CD4-positive, alpha-beta T cell (primary cell): ENCODE data around the gene ERCC6. TPM values are rescaled to one million over a fixed set of nuclear protein-coding genes. Genes with fewer than 3 reads are reported as not detected.

Source experiments
- ATAC-seq: fragments of 200-7000 bp; cut with Tn5 transposase; one replicate; pipeline ENCODE4 v1.10.0; 2022; ENCODE audit warnings: mild to moderate bottlenecking; ENCODE audit not compliant: poor library complexity
- CTCF ChIA-PET: fragments of 350-600 bp; sonication (Branson Sonifier 250); formaldehyde crosslinking; loops from one replicate; lab custom pipeline; 2021; ENCODE audit warnings: antibody characterized with exemption, inconsistent platforms; lab: Charles Lee
- POLR2A ChIA-PET: fragments of 350-600 bp; sonication (Branson Sonifier 250); formaldehyde crosslinking; loops from one replicate; lab custom pipeline; 2021; ENCODE audit warnings: antibody characterized with exemption, inconsistent platforms; lab: Charles Lee
- DNase-seq, 14 experiments: peaks; one replicate each; pipeline ENCODE4 v3.0.0-alpha.2; 2013 to 2020; ENCODE audit warnings: mixed read lengths in 2 of 14
- H3K27ac ChIP-seq, 2 donors: one replicate each; pipeline versions ENCODE4 v1.5.1 to v1.7.0; 2013; ENCODE audit warnings: low read length in 2 of 2, low read depth in 1 of 2, mild to moderate bottlenecking in 1 of 2
- H3K27me3 ChIP-seq, 2 experiments: 1 replicate in 1 of 2; 2 replicates in 1 of 2; pipeline versions ENCODE4 v1.6.1 to v1.7.0; 2013; ENCODE audit warnings: low read length in 2 of 2, control low read depth in 1 of 2, mild to moderate bottlenecking in 1 of 2, moderate library complexity in 1 of 2; ENCODE audit not compliant: insufficient read depth in 2 of 2, control insufficient read depth in 1 of 2
- H3K36me3 ChIP-seq: one replicate; pipeline ENCODE4 v1.6.1; 2013; ENCODE audit warnings: low read length, control low read depth; ENCODE audit not compliant: insufficient read depth
- H3K4me1 ChIP-seq: one replicate; pipeline ENCODE4 v1.6.1; 2013; ENCODE audit warnings: low read length, control low read depth; ENCODE audit not compliant: insufficient read depth
- H3K4me3 ChIP-seq: one replicate; pipeline ENCODE4 v1.5.1; 2013; ENCODE audit warnings: mild to moderate bottlenecking, low read length, moderate library complexity
- H3K9me3 ChIP-seq, 2 experiments: 1 replicate in 1 of 2; 2 replicates in 1 of 2; pipeline versions ENCODE4 v1.6.1 to v1.7.0; 2013; ENCODE audit warnings: low read length in 2 of 2, mild to moderate bottlenecking in 2 of 2, control low read depth in 1 of 2, moderate library complexity in 1 of 2; ENCODE audit not compliant: control insufficient read depth in 1 of 2, insufficient read depth in 1 of 2
- H3K27ac Mint-ChIP-seq: one replicate; pipeline ENCODE4 v1.8.0; 2020; ENCODE audit warnings: mixed read lengths
- H3K27me3 Mint-ChIP-seq: one replicate; pipeline ENCODE4 v1.8.0; 2021; ENCODE audit warnings: mixed read lengths
- H3K36me3 Mint-ChIP-seq: one replicate; pipeline ENCODE4 v1.8.0; 2021; ENCODE audit warnings: low read depth, mixed read lengths
- H3K4me1 Mint-ChIP-seq: one replicate; pipeline ENCODE4 v1.8.0; 2021; ENCODE audit warnings: low read depth, mixed read lengths
- H3K4me3 Mint-ChIP-seq: one replicate; pipeline ENCODE4 v1.8.0; 2020; ENCODE audit warnings: mild to moderate bottlenecking, mixed read lengths
- H3K9me3 Mint-ChIP-seq: one replicate; pipeline ENCODE4 v1.8.0; 2020; ENCODE audit warnings: mixed read lengths
- CTCF ChIP-seq: fragments of 200-600 bp; IDR thresholded peaks from one replicate; pipeline ENCODE4 v1.8.0; 2022; ENCODE audit warnings: antibody characterized with exemption, mild to moderate bottlenecking
- intact Hi-C, 2 experiments: fragments of 100-400 bp; cut with DNase I in 1 of 2; cut with micrococcal nuclease in 1 of 2; formaldehyde crosslinking; loops; one replicate each; pipeline versions ENCODE4 v1.15.1 to v1.9.0; 2023 to 2025; cut with DNase I, micrococcal nuclease
- total RNA-seq, 174 experiments: library from RNA in 2 of 174; stranded (reverse) in 2 of 174; gene quantifications; one replicate each; pipeline ENCODE4 v1.2.3 and lab custom pipeline; 2021 to 2026

Gene ERCC6
- total RNA-seq, 2 experiments from 2014 or later = 33.3 to 39.0 TPM

- Mint-ChIP-seq H3K27me3 (peaks cover 34% of the 10 kb centered on the region), H3K36me3 (no peaks in the 10 kb centered on the region), H3K4me1 (no peaks in the 10 kb centered on the region), H3K9me3 (no peaks in the 10 kb centered on the region), H3K4me3 (no peak overlapping the region), H3K27ac (no peak overlapping the region)
- ChIA-PET POLR2A (no interaction called here), CTCF (interaction anchor here (1.2 kb wide), 1 partner anchor 10 kb away, joined by 4 read pairs; no protein-coding TSS in a partner anchor)
- ATAC-seq = no peak
- DNase-seq = no peak
- intact Hi-C loops = no loop called here
- peaks cover 0 to 18% of the 10 kb centered on the region in 2 experiments for H3K27me3 ChIP-seq
- no peak for TF ChIP-seq CTCF
- no peaks in the 10 kb centered on the region for H3K36me3 ChIP-seq
- H3K27ac ChIP-seq = no peak overlapping the region
- no peaks in the 10 kb centered on the region for H3K9me3 ChIP-seq
- no peaks in the 10 kb centered on the region for H3K4me1 ChIP-seq
- H3K4me3 ChIP-seq = no peak overlapping the region
Measured at GRCh38 chr10:49575489-49576072, 36.7 kb upstream of the ERCC6 start.

- Histone ChIP-seq H3K27ac (no peak overlapping the region), H3K36me3 (no peaks in the 10 kb centered on the region), H3K4me3 (no peak overlapping the region), H3K4me1 (no peaks in the 10 kb centered on the region), H3K9me3 (no peaks in the 10 kb centered on the region), H3K27me3 (peaks cover 0 to 6% of the 10 kb centered on the region in 2 experiments)
- Mint-ChIP-seq H3K36me3 (no peaks in the 10 kb centered on the region), H3K4me1 (no peaks in the 10 kb centered on the region), H3K27me3 (peaks cover 23% of the 10 kb centered on the region), H3K9me3 (no peaks in the 10 kb centered on the region), H3K27ac (no peak overlapping the region), H3K4me3 (no peak overlapping the region)
- no peak for ATAC-seq
- no peak for DNase-seq
- CTCF ChIA-PET = no interaction called here
- POLR2A ChIA-PET = no interaction called here
- intact Hi-C loops = no loop called here
- TF ChIP-seq CTCF = no peak
Measured at GRCh38 chr10:49572594-49573114, 33.7 kb upstream of the ERCC6 start.

DNA sequence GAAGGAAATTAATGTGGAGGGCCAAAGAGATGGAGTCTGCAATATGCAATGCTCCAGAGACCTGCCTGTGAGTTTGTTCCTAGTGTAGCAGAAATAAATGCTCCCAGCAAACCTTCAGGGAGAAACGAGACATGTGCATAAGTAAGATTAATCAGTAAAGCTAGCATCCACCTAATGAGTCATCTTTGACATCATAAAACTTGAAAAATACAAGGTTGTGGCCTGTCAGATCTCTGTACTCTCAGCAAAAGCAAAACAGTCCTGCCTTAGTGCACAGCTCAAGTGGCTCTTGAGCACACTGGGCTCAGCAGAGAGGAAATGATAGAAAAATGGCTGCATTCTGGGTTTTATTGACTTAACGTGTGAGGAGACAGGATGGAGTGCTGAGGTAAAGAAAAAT, 32.5 kb upstream of the ERCC6 start:
- no peaks in the 10 kb centered on the region for H3K4me1 Mint-ChIP-seq
- ATAC-seq (no peak), DNase-seq (no peak)
- Histone ChIP-seq H3K27ac (no peak overlapping the region), H3K4me1 (no peaks in the 10 kb centered on the region), H3K36me3 (no peaks in the 10 kb centered on the region), H3K4me3 (no peak overlapping the region), H3K27me3 (peaks cover 0 to 4% of the 10 kb centered on the region in 2 experiments), H3K9me3 (no peaks in the 10 kb centered on the region)
- H3K9me3 Mint-ChIP-seq = no peaks in the 10 kb centered on the region
- POLR2A ChIA-PET = no interaction called here
- intact Hi-C loops = no loop called here
- CTCF ChIA-PET = no interaction called here
- no peak for TF ChIP-seq CTCF
- no peak overlapping the region for H3K4me3 Mint-ChIP-seq
- H3K27ac Mint-ChIP-seq = no peak overlapping the region
- H3K27me3 Mint-ChIP-seq = peaks cover 20% of the 10 kb centered on the region
- H3K36me3 Mint-ChIP-seq = no peaks in the 10 kb centered on the region
